ENCODE data around the gene ZKSCAN5. TPM values are rescaled to one million over a fixed set of nuclear protein-coding genes. Genes with fewer than 3 reads are reported as not detected.

ZKSCAN5 gene
- total and polyA plus RNA-seq, 8 donors: 6.7 to 16.2 (median 15.3) TPM

- no peak overlapping the region for H3K27ac ChIP-seq
- H3K4me3 ChIP-seq: no peak overlapping the region
- H3K9me3 ChIP-seq: no peaks in the 10 kb centered on the region
- intact Hi-C loops (cut with DNase I): no loop called here
- peaks cover 11 to 41% of the 10 kb centered on the region in 2 donors for H3K4me1 ChIP-seq
- DNase-seq (peak in 1 of 4 donors; percentile 77), ATAC-seq (no peak)
- peaks cover 0 to 9% of the 10 kb centered on the region in 2 donors for H3K36me3 ChIP-seq
- no peak for TF ChIP-seq CTCF (IDR thresholded peaks at IDR 0.05)
- no peaks in the 10 kb centered on the region for H3K27me3 ChIP-seq
Observed at GRCh38 chr7:99468336-99468918, 36.0 kb upstream of the ZKSCAN5 start.

- no peaks in the 10 kb centered on the region for H3K36me3 ChIP-seq
- no peak overlapping the region for H3K27ac ChIP-seq
- peaks cover 16 to 39% of the 10 kb centered on the region in 2 donors for H3K4me1 ChIP-seq
- H3K9me3 ChIP-seq: no peaks in the 10 kb centered on the region
- DNase-seq (peak in 1 of 4 donors; percentile 20), ATAC-seq (no peak)
- intact Hi-C loops (cut with DNase I): no loop called here
- TF ChIP-seq CTCF (IDR thresholded peaks at IDR 0.05): no peak
- H3K27me3 ChIP-seq: no peaks in the 10 kb centered on the region
- no peak overlapping the region for H3K4me3 ChIP-seq
Observed at GRCh38 chr7:99469381-99470065, 34.9 kb upstream of the ZKSCAN5 start.

- Histone ChIP-seq H3K27me3 (no peaks in the 10 kb centered on the region), H3K36me3 (peaks cover 0 to 6% of the 10 kb centered on the region in 2 donors), H3K27ac (peak within 1 kb of the TSS; percentile 84 to 91), H3K9me3 (no peaks in the 10 kb centered on the region), H3K4me1 (peaks cover 7 to 21% of the 10 kb centered on the region in 2 donors), H3K4me3 (peak within 1 kb of the TSS; percentile 83 to 93)
- intact Hi-C loops (cut with DNase I): no loop called here
- peak in 1 of 2 donors; percentile 8 for TF ChIP-seq CTCF (IDR thresholded peaks at IDR 0.05)
- ATAC-seq (peak; percentile 99), DNase-seq (peak; percentile 92 to 99 (median 98))
Observed at GRCh38 chr7:99472561-99473314, 31.7 kb upstream of the ZKSCAN5 start, which contains the start of gene ZNF789. TSS of gene ZNF789 (plus strand) at chr7:99472890. CDS start at chr7:99476457, 3,567 bp downstream.

- intact Hi-C loops (cut with DNase I): no loop called here
- Histone ChIP-seq H3K27ac (peak overlapping the region; percentile 59 to 91), H3K4me1 (peaks cover 7 to 21% of the 10 kb centered on the region in 2 donors), H3K36me3 (peaks cover 0 to 6% of the 10 kb centered on the region in 2 donors), H3K27me3 (no peaks in the 10 kb centered on the region), H3K9me3 (no peaks in the 10 kb centered on the region), H3K4me3 (peak overlapping the region; percentile 83 to 93)
- DNase-seq (peak in 2 of 4 donors; percentile 22 to 38), ATAC-seq (peak; percentile 49)
- TF ChIP-seq CTCF (IDR thresholded peaks at IDR 0.05): no peak
Observed at GRCh38 chr7:99473315-99473596, 31.2 kb upstream of the ZKSCAN5 start.

GRCh38 chr7:99476107-99476506 is 28.4 kb upstream of the ZKSCAN5 start:
- no peaks in the 10 kb centered on the region for H3K9me3 ChIP-seq
- no peaks in the 10 kb centered on the region for H3K27me3 ChIP-seq
- H3K4me3 ChIP-seq: no peak overlapping the region
- H3K36me3 ChIP-seq: peaks cover 0 to 28% of the 10 kb centered on the region in 2 donors
- intact Hi-C loops (cut with DNase I): no loop called here
- peaks cover 7 to 24% of the 10 kb centered on the region in 2 donors for H3K4me1 ChIP-seq
- H3K27ac ChIP-seq: no peak overlapping the region
- ATAC-seq (no peak), DNase-seq (no peak)
- no peak for TF ChIP-seq CTCF (IDR thresholded peaks at IDR 0.05)

Measured in left lung (tissue), 10 donors.